AML-193 (cell line): ENCODE measurements around the gene AVL9.
A peak's percentile ranks its signal among the peaks of the same experiment; 100 is the strongest.
"Not testable (repeated sequence)": the region's sequence is repeated elsewhere in the genome, so short reads cannot be mapped to it uniquely, and the experiment has no call there.

ENCODE experiments used
- DNase-seq, 2 experiments: peaks; one replicate each; lab custom pipeline; 2025; lab: John Stamatoyannopoulos, UW

AVL9 gene

GRCh38 chr7:32496052-32496813 is 944 bp downstream of the AVL9 start:
- no peak for DNase-seq

DNA sequence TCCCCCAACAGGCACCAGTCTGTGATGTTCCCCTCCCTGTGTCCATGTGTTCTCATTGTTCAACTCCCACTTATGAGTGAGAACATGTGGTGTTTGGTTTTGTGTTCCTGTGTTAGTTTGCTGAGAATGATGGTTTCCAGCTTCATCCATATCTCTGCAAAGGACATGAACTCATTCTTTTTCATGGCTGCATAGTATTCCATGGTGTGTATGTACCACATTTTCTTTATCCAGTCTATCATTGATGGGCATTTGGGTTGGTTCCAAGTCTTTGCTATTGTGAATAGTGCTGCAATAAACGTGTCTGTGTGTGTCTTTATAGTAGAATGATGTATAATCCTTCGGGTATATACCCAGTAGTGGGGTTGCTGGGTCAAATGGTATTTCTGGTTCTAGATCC is 4.5 kb downstream of the AVL9 start:
- DNase-seq = not testable (repeated sequence)

DNA sequence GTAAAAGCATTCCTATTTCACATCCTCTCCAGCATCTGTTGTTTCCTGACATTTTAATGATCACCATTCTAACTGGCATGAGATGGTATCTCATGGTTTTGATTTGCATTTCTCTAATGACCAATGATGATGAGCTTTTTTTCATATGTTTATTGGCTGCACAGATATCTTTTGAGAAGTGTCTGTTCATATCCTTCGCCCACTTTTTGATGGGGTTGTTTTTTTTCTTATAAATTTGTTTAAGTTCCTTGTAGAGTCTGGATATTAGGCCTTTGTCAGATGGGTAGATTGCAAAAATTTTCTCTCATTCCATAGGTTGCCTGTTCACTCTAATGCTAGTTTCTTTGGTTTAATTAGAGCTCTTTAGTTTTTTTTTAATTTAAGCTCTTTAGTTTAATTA is 4.9 kb downstream of the AVL9 start:
- not testable (repeated sequence) for DNase-seq

- DNase-seq = peak; percentile 80 to 83
Observed at GRCh38 chr7:32500922-32501341, 5.6 kb downstream of the AVL9 start.

- DNase-seq = no peak
Observed at GRCh38 chr7:32501522-32501921, 6.2 kb downstream of the AVL9 start.

DNA sequence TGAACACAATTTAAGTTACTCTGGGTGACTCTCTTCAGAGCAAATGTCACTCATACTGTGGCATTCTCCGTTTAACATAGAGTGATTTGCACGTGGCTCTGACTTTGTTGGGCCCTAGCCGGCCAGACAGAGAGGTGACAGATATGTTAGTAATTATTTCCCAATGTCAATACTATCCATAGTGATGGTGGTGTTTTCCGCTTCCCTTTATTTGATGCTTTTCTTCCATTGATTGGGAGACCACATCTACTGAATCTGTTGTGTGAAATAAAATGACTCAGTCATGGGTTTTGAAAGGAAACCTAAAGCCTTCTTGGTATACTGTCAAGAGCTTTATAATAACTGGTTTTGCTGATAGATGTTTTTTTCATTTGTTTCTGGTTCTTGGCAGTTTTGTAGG is 7.4 kb downstream of the AVL9 start:
- no peak for DNase-seq

DNA sequence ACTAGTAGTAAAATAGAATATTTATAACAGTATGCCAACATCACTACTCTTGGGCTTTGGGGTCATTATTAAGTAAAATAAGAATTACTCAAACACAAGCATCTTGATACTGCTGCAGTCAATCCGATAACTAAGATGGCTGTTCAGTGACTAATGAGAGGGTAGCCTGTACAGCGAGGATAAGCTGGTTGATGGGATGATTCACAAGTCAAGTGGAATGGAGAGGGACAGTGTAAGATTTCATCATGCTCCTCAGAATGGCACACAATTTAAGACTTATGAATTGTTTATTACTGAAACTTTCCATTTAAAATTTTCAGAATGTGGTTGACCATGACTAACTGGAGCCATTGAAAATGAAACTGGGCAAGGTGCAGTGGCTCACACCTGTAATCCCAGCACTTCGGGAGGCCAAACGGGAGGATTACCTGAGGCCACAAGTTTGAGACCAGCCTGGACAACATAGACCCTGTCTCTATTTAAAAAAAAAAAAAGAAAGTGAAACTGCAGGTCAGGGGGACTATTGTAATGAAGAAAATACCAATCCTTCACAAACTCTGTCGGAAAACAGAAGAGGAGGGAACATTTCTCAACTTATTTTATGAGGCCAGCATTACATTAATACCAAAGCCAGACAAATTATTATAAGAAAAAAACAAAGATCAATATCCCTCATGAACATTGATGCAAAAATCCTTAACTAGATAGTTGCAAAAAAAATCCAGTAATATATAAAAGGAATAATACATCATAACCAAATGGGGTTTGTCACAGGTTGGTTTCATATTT is 11.2 kb downstream of the AVL9 start:
- no peak for DNase-seq

- DNase-seq = no peak
Observed at GRCh38 chr7:32507414-32507813, 12.1 kb downstream of the AVL9 start.

GRCh38 chr7:32511791-32512190 is 16.5 kb downstream of the AVL9 start:
- DNase-seq = no peak

- no peak for DNase-seq
Observed at GRCh38 chr7:32513210-32513609, 17.9 kb downstream of the AVL9 start.

- no peak for DNase-seq
Observed at GRCh38 chr7:32515890-32516550, 20.7 kb downstream of the AVL9 start.

GRCh38 chr7:32516551-32517100 is 21.3 kb downstream of the AVL9 start:
- no peak for DNase-seq

DNA sequence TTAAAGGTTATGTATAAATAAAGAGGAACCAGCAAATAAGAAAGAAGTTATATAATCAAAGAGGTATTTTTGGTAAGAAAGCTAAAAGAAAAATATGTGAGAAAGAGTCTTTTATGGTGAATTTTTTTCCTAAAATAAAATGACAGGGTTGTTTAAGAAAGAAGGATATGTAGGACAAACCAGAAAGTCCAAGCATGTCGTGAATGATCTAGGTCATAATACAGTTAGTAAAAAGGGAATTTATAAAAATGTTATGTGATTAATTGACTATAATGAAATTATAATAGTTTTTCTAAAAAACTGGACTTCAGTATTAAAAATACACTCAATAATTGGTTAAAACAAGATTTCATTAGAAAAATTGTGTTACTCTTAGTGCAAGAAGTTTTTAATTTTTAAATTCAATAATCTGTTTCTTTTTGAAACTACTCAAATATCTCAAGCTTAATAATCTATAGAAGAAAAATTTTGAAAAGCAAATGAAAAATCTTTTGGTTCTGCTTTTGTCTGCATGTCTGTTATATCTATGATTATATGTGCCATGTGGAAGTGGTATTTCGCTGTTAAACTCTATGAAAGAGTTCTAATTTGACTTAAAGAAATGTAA is 23.3 kb downstream of the AVL9 start:
- peak in 1 of 2 experiments; percentile 9 for DNase-seq

DNA sequence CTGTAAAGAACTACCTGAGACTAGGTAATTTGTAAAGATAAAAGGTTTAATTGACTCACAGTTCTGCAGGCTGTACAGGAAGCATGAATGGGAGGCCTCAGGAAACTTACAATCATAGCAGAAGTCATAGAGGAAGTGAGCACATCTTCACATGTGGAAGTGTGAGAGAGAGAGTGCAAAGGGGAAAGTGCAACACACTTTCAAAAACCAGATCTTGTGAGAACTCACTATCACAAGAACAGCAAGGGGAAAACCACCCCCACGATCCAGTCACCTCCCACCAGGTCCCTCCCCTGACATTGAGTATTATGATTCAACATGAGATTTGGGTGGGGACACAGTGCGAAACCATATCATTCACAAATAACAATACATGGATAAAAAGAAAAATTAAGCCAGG is 24.5 kb downstream of the AVL9 start:
- no peak for DNase-seq

DNA sequence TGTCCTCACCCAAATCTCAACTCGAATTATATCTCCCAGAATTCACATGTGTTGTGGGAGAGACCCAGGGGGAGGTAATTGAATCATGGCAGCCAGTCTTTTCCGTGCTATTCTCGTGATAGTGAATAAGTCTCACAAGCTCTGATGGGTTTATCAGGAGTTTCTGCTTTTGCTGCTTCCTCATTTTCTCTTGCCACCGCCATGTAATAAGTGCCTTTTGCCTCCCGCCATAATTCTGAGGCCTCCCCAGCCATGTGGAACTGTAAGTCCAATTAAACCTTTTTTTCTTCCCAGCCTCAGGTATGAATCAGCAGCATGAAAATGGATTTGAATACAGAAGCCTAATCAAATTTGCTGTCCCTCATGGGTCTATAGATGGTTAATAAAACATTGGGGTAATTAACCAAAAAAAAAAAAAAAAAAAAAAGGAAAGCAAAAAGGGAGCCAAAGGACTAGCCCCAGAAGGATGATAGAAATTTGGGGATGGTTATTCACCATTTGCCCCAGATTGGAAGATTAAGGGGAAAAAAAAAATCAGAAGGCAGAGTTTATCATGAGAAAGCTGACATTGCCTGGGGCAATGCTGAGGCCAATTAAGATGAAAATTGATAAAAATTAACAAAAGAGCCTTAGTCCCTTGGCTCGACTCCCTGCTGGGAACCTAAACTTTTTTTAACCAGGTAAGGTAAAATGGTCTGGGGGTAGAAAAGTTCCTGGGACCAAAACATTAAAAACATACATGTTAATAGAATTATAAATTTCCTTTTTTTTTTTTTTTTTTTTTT is 27.6 kb downstream of the AVL9 start:
- DNase-seq = no peak

DNA sequence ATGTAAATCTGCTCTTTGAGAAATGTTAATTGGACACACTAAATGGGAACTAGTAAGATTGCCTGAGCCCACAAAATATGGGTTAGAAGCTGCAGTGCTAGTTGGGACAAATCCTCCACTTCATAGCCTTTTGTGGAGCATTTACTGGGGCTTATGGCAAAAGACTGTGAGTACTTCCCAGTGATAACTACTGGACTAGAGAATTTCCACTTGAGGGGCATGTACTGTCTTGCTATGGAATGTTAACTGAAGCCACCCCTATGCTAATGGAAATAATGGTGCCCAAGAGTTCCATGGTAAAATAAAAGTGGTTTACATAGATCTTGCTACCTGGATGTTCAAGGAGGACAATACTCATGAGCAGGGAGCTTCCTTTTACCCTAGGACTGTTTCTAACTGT is 29.3 kb downstream of the AVL9 start:
- no peak for DNase-seq

DNA sequence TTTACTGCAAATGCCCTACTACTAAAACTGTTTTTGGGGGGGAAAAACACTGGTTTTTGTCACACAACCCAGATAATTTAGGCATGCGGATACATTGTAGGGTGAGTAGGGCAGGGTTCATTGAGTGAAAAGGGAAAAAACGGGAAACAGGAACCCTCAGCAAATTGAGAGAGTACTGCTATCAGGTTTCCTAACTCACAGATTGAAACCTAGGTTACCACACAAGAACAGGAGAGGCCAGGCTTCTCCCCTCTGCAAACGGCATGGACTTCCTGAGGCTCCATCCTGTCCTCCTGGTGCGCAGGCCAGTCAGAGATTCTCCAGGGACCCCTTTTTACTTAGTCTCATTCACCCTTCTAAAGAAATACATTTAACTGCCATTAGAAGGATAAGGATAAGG is 30.6 kb downstream of the AVL9 start:
- DNase-seq = no peak

DNA sequence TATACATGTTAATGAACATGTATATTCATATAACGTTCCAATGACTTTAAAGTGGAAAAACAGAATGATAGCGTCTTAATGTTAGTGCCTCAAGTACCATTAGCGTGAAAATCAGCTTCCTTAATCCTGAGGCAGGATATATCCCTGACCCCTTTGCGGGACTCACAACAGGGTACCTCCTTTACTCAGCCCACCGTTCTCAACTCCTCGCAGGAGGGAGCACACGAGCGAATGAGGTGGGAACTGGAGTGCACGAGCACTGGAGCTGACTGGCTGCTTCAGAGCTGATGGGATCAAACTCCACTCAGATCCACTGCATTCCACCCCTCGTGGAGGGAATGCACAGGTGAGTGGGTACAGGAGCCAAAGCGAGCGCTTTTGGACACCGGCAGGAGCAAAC is 36.1 kb downstream of the AVL9 start:
- DNase-seq = no peak

- no peak for DNase-seq
Observed at GRCh38 chr7:32532086-32532485, 36.8 kb downstream of the AVL9 start.

DNA sequence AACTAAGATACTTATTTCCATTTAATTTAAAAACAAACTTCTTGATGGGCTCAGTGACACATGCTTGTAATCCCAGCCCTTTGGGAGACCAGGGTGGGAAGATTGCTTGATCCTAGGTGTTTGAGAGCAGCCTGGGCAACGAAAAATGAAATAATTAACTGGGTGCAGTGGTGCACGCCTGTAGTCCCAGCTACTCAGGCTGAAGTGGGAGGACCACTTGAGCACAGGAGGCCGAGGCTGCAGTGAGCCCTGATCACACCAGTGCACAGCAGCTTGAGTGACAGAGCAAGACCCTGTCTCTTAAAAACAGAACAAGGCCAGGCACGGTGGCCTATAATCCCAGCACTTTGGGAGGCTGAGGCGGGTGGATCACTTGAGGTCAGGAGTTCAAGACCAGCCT is 37.4 kb downstream of the AVL9 start:
- no peak for DNase-seq

- no peak for DNase-seq
Observed at GRCh38 chr7:32533276-32534029, 38.2 kb downstream of the AVL9 start.
